Activated CD8-positive, alpha-beta T cell treated with anti-CD3 and anti-CD28 coated beads for 36 hours (primary cell): ENCODE results near the gene PTX4. TPM values are rescaled to one million over a fixed set of nuclear protein-coding genes. Genes with fewer than 3 reads are reported as not detected.

Experiments
- ATAC-seq: fragments of 200-7000 bp; cut with Tn5 transposase; one replicate; pipeline ENCODE4 v1.10.0; 2021; ENCODE audit warnings: mild to moderate bottlenecking, moderate library complexity
- CTCF ChIA-PET: fragments of 350-600 bp; sonication (Branson Sonifier 250); formaldehyde crosslinking; loops from one replicate; lab custom pipeline; 2021; ENCODE audit warnings: antibody characterized with exemption; lab: Charles Lee
- POLR2A ChIA-PET: fragments of 350-600 bp; sonication (Branson Sonifier 250); formaldehyde crosslinking; loops from one replicate; lab custom pipeline; 2021; ENCODE audit warnings: antibody characterized with exemption; lab: Charles Lee
- DNase-seq: peaks from one replicate; pipeline ENCODE4 v3.0.0-alpha.2; 2020
- H3K27ac Mint-ChIP-seq: one replicate; pipeline ENCODE4 v1.8.0; 2021; ENCODE audit warnings: mild to moderate bottlenecking, mixed read lengths
- H3K27me3 Mint-ChIP-seq: one replicate; pipeline ENCODE4 v1.8.0; 2021; ENCODE audit warnings: mixed read lengths
- H3K36me3 Mint-ChIP-seq: one replicate; pipeline ENCODE4 v1.8.0; 2021; ENCODE audit warnings: low read depth, mixed read lengths
- H3K4me1 Mint-ChIP-seq: one replicate; pipeline ENCODE4 v1.8.0; 2021; ENCODE audit warnings: low read depth, mixed read lengths
- H3K4me3 Mint-ChIP-seq: one replicate; pipeline ENCODE4 v1.8.0; 2021; ENCODE audit warnings: mild to moderate bottlenecking, moderate library complexity, mixed read lengths
- H3K9me3 Mint-ChIP-seq: one replicate; pipeline ENCODE4 v1.8.0; 2021; ENCODE audit warnings: mixed read lengths
- CTCF ChIP-seq: fragments of 200-600 bp; IDR thresholded peaks from one replicate; pipeline ENCODE4 v1.8.0; 2022; ENCODE audit warnings: antibody characterized with exemption, mild to moderate bottlenecking
- intact Hi-C: fragments of 100-400 bp; cut with micrococcal nuclease; formaldehyde crosslinking; loops from one replicate; pipeline ENCODE4 v1.10.0; 2022
- total RNA-seq, 2 experiments: library from RNA; stranded (reverse); gene quantifications; one replicate each; pipeline ENCODE4 v1.2.3, GENCODE V29; 2021

Gene PTX4
- total RNA-seq, 2 experiments from 2014 or later = not detected

- Mint-ChIP-seq H3K27ac (peak within 1 kb of the TSS; percentile 90), H3K4me3 (peak within 1 kb of the TSS; percentile 86), H3K27me3 (no peaks in the 10 kb centered on the region), H3K9me3 (no peaks in the 10 kb centered on the region), H3K4me1 (peaks cover 35% of the 10 kb centered on the region), H3K36me3 (no peaks in the 10 kb centered on the region)
- POLR2A ChIA-PET = interaction anchor here (1.3 kb wide), 1 partner anchor 18 kb away, joined by 6 read pairs; the partner anchor contains the start of gene TELO2
- no peak for TF ChIP-seq CTCF
- intact Hi-C loops = no loop called here
- DNase-seq (peak; percentile 93), ATAC-seq (peak; percentile 85)
- CTCF ChIA-PET = interaction anchor here (0.7 kb wide), 1 partner anchor 12 kb away, joined by 4 read pairs; no protein-coding TSS in a partner anchor
Observed at GRCh38 chr16:1474796-1475551, 13.8 kb downstream of the PTX4 start, which contains the start of gene CLCN7. TSS of gene CLCN7 (minus strand) at chr16:1475028. CDS start at chr16:1474974, 54 bp downstream.

GRCh38 chr16:1474082-1474795 lies 14.5 kb downstream of the PTX4 start:
- ChIA-PET POLR2A (no interaction called here), CTCF (no interaction called here)
- intact Hi-C loops = no loop called here
- Mint-ChIP-seq H3K27ac (peak overlapping the region; percentile 27), H3K9me3 (no peaks in the 10 kb centered on the region), H3K27me3 (no peaks in the 10 kb centered on the region), H3K36me3 (no peaks in the 10 kb centered on the region), H3K4me3 (peak overlapping the region; percentile 76), H3K4me1 (peaks cover 38% of the 10 kb centered on the region)
- no peak for DNase-seq
- no peak for TF ChIP-seq CTCF
- no peak for ATAC-seq

- H3K27ac Mint-ChIP-seq = no peak overlapping the region
- POLR2A ChIA-PET = no interaction called here
Observed at GRCh38 chr16:1472974-1473373, 15.8 kb downstream of the PTX4 start.

GRCh38 chr16:1471569-1472194 lies 17.1 kb downstream of the PTX4 start:
- no peak overlapping the region for H3K27ac Mint-ChIP-seq
- POLR2A ChIA-PET = interaction anchor here (1.3 to 1.9 kb wide), 2 partner anchors 45 to 51 kb away, joined by 3 to 5 read pairs; partner anchors contain the start of gene UQCC4

More at GRCh38 chr16:1472974-1473373, 15.8 kb downstream of the PTX4 start:
- DNase-seq (no peak), ATAC-seq (no peak)
- Mint-ChIP-seq H3K27me3 (no peaks in the 10 kb centered on the region), H3K36me3 (no peaks in the 10 kb centered on the region), H3K9me3 (no peaks in the 10 kb centered on the region), H3K4me1 (peaks cover 38% of the 10 kb centered on the region), H3K4me3 (peak overlapping the region; percentile 45)
- no peak for TF ChIP-seq CTCF
- CTCF ChIA-PET = interaction anchor here (0.6 kb wide), 1 partner anchor 52 kb away, joined by 3 read pairs; no protein-coding TSS in a partner anchor
- intact Hi-C loops = no loop called here

More at GRCh38 chr16:1471569-1472194, 17.1 kb downstream of the PTX4 start:
- Mint-ChIP-seq H3K9me3 (no peaks in the 10 kb centered on the region), H3K4me3 (no peak overlapping the region), H3K27me3 (no peaks in the 10 kb centered on the region), H3K36me3 (peaks cover 2% of the 10 kb centered on the region), H3K4me1 (peaks cover 38% of the 10 kb centered on the region)
- TF ChIP-seq CTCF = no peak
- ATAC-seq = no peak
- intact Hi-C loops = no loop called here
- DNase-seq = no peak
- CTCF ChIA-PET = interaction anchor here (1.0 to 1.4 kb wide), 2 partner anchors 234 to 458 kb away, joined by 3 to 4 read pairs; partner anchors contain the start of gene MAPK8IP3
